GM23338 (cell line): Measurements from ENCODE around the gene CAPG. TPM values are rescaled to one million over a fixed set of nuclear protein-coding genes. Genes with fewer than 3 reads are reported as not detected.

Experiments
- ATAC-seq: fragments of 200-7000 bp; cut with Tn5 transposase; 3 replicates; pipeline ENCODE4 v1.9.1; 2020
- DNase-seq: peaks from one replicate; pipeline ENCODE4 v3.0.0-alpha.2; 2015; ENCODE audit warnings: low spot score
- H2AFZ ChIP-seq: fragments of 200-600 bp; sonication (generic); 2 replicates; pipeline ENCODE4 v1.8.0; 2016; ENCODE audit warnings: antibody characterized with exemption, mild to moderate bottlenecking, moderate library complexity
- H3F3A ChIP-seq: fragments of 200-600 bp; sonication (generic); replicated peaks from 2 replicates; pipeline ENCODE4 v1.8.0; 2017; ENCODE audit warnings: antibody characterized with exemption, mixed run types, low read depth
- H3K27ac ChIP-seq: fragments of 200-600 bp; sonication (generic); 2 replicates; pipeline ENCODE4 v1.6.1; 2016; ENCODE audit warnings: low read depth
- H3K27me3 ChIP-seq: fragments of 200-600 bp; sonication (generic); 2 replicates; pipeline ENCODE4 v1.8.0; 2016; ENCODE audit warnings: mild to moderate bottlenecking, mixed run types, moderate library complexity; ENCODE audit not compliant: insufficient read depth
- H3K36me3 ChIP-seq: fragments of 200-600 bp; sonication (generic); 2 replicates; pipeline ENCODE4 v1.8.0; 2016; ENCODE audit warnings: mild to moderate bottlenecking; ENCODE audit not compliant: insufficient read depth
- H3K4me1 ChIP-seq: fragments of 200-600 bp; sonication (generic); 2 replicates; pipeline ENCODE4 v1.8.0; 2016; ENCODE audit warnings: mild to moderate bottlenecking, moderate library complexity; ENCODE audit not compliant: insufficient read depth
- H3K4me2 ChIP-seq: fragments of 200-600 bp; sonication (generic); 2 replicates; pipeline ENCODE4 v1.7.1; 2017; ENCODE audit warnings: mixed run types
- H3K4me3 ChIP-seq: fragments of 200-600 bp; sonication (generic); 2 replicates; pipeline ENCODE4 v1.6.1; 2016; ENCODE audit warnings: mixed run types
- H3K79me2 ChIP-seq: fragments of 200-600 bp; sonication (generic); replicated peaks from 2 replicates; pipeline ENCODE4 v1.8.0; 2017; ENCODE audit warnings: mild to moderate bottlenecking; ENCODE audit not compliant: insufficient read depth
- H3K9me2 ChIP-seq: fragments of 200-600 bp; sonication (generic); 2 replicates; pipeline ENCODE4 v1.8.0; 2017; ENCODE audit not compliant: insufficient read depth
- H4K20me1 ChIP-seq: fragments of 200-600 bp; sonication (generic); replicated peaks from 2 replicates; pipeline ENCODE4 v1.8.0; 2017; ENCODE audit warnings: mild to moderate bottlenecking; ENCODE audit not compliant: insufficient read depth
- H3K27ac Mint-ChIP-seq: 2 replicates; pipeline ENCODE4 v1.8.0; 2020; ENCODE audit warnings: inconsistent platforms, mild to moderate bottlenecking, moderate library complexity, mixed read lengths
- H3K27me3 Mint-ChIP-seq: 3 replicates; pipeline ENCODE4 v1.8.0; 2022; ENCODE audit warnings: low read depth, mild to moderate bottlenecking, moderate library complexity, mixed read lengths, inconsistent platforms; ENCODE audit not compliant: insufficient read depth, poor library complexity
- H3K36me3 Mint-ChIP-seq: 3 replicates; pipeline ENCODE4 v1.8.0; 2021; ENCODE audit warnings: low read depth, mild to moderate bottlenecking, inconsistent platforms, moderate library complexity, mixed read lengths
- H3K4me1 Mint-ChIP-seq: 3 replicates; pipeline ENCODE4 v1.8.0; 2020; ENCODE audit warnings: mild to moderate bottlenecking, inconsistent platforms, mixed read lengths
- H3K4me3 Mint-ChIP-seq: 3 replicates; pipeline ENCODE4 v1.8.0; 2021; ENCODE audit warnings: moderate library complexity, mild to moderate bottlenecking, inconsistent platforms, mixed read lengths
- H3K9me3 Mint-ChIP-seq: 3 replicates; pipeline ENCODE4 v1.8.0; 2020; ENCODE audit warnings: moderate library complexity, mild to moderate bottlenecking, inconsistent platforms, mixed read lengths
- CREB1 ChIP-seq: fragments of 250-450 bp; sonication (Bioruptor Pico); IDR thresholded peaks from 2 replicates; pipeline ENCODE4 v1.5.0; 2020; ENCODE audit warnings: low read depth, mild to moderate bottlenecking, moderate library complexity
- EZH2 ChIP-seq: fragments of 200-600 bp; sonication (generic); IDR thresholded peaks from one replicate; pipeline ENCODE4 v1.8.0; 2017; ENCODE audit warnings: antibody characterized with exemption, mild to moderate bottlenecking, low read depth; ENCODE audit not compliant: unreplicated experiment
- EZH2phosphoT487 ChIP-seq: fragments of 200-600 bp; sonication (generic); IDR thresholded peaks from one replicate; pipeline ENCODE4 v1.8.1; 2018; ENCODE audit warnings: antibody characterized with exemption; ENCODE audit not compliant: unreplicated experiment
- JUNB ChIP-seq: IDR thresholded peaks from one replicate; pipeline ENCODE4 v1.6.1; 2016; ENCODE audit warnings: antibody characterized with exemption; ENCODE audit not compliant: unreplicated experiment
- NANOG ChIP-seq: IDR thresholded peaks from 2 replicates; pipeline ENCODE4 v1.6.1; 2016; ENCODE audit warnings: antibody characterized with exemption, borderline replicate concordance
- POLR2AphosphoS5 ChIP-seq: IDR thresholded peaks from 2 replicates; pipeline ENCODE4 v1.6.1; 2016; ENCODE audit warnings: antibody characterized with exemption, low read depth
- STAT1 ChIP-seq: IDR thresholded peaks from one replicate; pipeline ENCODE4 v1.6.1; 2016; ENCODE audit warnings: antibody characterized with exemption; ENCODE audit not compliant: unreplicated experiment
- ZNF331 ChIP-seq: fragments of 250-450 bp; sonication (Bioruptor Pico); IDR thresholded peaks from 2 replicates; pipeline ENCODE4 v1.5.0; 2020; ENCODE audit warnings: low read depth, mild to moderate bottlenecking, moderate library complexity
- polyA plus RNA-seq: library from polyadenylated mRNA; unstranded; fragments of >200 nt; fragmentation: Nextera tagmentation; extraction: Ambion mirVana; gene quantifications from 2 replicates; pipeline ENCODE4 v1.2.1, GENCODE V29; 2016
- total RNA-seq: library from RNA; depleted of rRNA; stranded (reverse); fragments of >200 nt; shearing (Covaris generic); gene quantifications from 2 replicates; pipeline ENCODE4 v1.2.3, GENCODE V29; 2014
- TF ChIP-seq, protein P1 (sequence below): fragments of 250-450 bp; sonication (Bioruptor Pico); IDR thresholded peaks from 2 replicates; pipeline ENCODE4 v1.5.0; 2020; ENCODE audit warnings: mild to moderate bottlenecking, moderate library complexity
- TF ChIP-seq, protein P2 (sequence below): IDR thresholded peaks from 2 replicates; pipeline ENCODE4 v1.6.1; 2016; ENCODE audit warnings: antibody characterized with exemption
- TF ChIP-seq, protein P3 (sequence below), 2 experiments: fragments of 200-600 bp in 1 of 2; sonication (generic) in 1 of 2; conservative IDR thresholded peaks; 2 replicates each; pipeline versions ENCODE4 v1.5.1 to v1.6.1; 2016 to 2017; ENCODE audit warnings: antibody characterized with exemption in 2 of 2, low read depth in 2 of 2, mild to moderate bottlenecking in 2 of 2, moderate library complexity in 1 of 2

Gene CAPG
- total and polyA plus RNA-seq, 2 experiments from 2014 or later = 88.7 to 104 TPM

DNA sequence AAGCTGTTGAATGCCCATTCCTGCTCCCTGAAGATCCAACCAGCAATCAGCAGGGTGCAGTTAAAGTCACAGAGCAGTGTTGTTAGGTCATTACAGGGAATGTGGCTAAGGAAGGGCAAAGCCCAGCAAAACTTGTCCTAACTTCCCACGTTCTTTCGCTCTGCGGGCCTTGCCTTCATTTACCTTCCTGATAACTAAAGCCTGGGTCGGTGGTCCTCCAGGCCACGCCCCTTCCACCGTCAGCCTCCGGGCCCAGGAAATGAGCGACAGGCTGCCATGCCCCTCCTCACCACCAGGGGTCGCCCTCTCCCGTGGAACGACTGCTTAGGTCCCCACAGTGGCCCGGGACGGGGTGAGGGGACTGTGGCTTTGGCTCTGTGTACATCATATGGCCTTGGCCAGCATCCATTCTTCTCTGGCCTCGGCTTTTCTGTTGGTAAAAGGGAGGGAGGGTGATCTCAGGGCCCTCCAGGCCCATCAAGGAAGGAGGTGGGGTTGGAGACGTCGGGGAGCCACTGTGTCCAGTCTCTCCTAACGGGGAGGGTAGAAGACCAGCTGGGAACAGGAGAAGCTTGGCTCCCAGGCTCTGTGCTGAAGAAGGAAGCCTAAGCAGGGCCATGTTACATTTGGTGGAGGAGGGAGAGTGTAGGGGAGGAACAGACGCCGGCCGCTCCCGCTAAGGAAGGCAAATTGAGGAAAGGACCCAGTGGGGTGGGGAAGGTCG lies 10.5 kb upstream of the CAPG start:
- peaks cover 4% of the 10 kb centered on the region; the same call in 1 of the 2 replicates for H3K79me2 ChIP-seq
- peaks cover 29% of the 10 kb centered on the region for H3K4me1 Mint-ChIP-seq
- H3K9me3 Mint-ChIP-seq = no peaks in the 10 kb centered on the region
- peak overlapping the region; percentile 51 for H3K4me2 ChIP-seq
- peak overlapping the region; percentile 99 for H2AFZ ChIP-seq
- H3K36me3 ChIP-seq = no peaks in the 10 kb centered on the region
- DNase-seq (peak; percentile 89), ATAC-seq (peak; percentile 67)
- no peaks in the 10 kb centered on the region for H4K20me1 ChIP-seq
- no peak overlapping the region for H3K27ac Mint-ChIP-seq
- H3K27ac ChIP-seq = peak overlapping the region; percentile 68; the same call in 1 of the 2 replicates
- H3K27me3 ChIP-seq = no peaks in the 10 kb centered on the region
- H3K4me1 ChIP-seq = peaks cover 29% of the 10 kb centered on the region
- TF ChIP-seq STAT1 = no peak
- TF ChIP-seq, protein P1, sequence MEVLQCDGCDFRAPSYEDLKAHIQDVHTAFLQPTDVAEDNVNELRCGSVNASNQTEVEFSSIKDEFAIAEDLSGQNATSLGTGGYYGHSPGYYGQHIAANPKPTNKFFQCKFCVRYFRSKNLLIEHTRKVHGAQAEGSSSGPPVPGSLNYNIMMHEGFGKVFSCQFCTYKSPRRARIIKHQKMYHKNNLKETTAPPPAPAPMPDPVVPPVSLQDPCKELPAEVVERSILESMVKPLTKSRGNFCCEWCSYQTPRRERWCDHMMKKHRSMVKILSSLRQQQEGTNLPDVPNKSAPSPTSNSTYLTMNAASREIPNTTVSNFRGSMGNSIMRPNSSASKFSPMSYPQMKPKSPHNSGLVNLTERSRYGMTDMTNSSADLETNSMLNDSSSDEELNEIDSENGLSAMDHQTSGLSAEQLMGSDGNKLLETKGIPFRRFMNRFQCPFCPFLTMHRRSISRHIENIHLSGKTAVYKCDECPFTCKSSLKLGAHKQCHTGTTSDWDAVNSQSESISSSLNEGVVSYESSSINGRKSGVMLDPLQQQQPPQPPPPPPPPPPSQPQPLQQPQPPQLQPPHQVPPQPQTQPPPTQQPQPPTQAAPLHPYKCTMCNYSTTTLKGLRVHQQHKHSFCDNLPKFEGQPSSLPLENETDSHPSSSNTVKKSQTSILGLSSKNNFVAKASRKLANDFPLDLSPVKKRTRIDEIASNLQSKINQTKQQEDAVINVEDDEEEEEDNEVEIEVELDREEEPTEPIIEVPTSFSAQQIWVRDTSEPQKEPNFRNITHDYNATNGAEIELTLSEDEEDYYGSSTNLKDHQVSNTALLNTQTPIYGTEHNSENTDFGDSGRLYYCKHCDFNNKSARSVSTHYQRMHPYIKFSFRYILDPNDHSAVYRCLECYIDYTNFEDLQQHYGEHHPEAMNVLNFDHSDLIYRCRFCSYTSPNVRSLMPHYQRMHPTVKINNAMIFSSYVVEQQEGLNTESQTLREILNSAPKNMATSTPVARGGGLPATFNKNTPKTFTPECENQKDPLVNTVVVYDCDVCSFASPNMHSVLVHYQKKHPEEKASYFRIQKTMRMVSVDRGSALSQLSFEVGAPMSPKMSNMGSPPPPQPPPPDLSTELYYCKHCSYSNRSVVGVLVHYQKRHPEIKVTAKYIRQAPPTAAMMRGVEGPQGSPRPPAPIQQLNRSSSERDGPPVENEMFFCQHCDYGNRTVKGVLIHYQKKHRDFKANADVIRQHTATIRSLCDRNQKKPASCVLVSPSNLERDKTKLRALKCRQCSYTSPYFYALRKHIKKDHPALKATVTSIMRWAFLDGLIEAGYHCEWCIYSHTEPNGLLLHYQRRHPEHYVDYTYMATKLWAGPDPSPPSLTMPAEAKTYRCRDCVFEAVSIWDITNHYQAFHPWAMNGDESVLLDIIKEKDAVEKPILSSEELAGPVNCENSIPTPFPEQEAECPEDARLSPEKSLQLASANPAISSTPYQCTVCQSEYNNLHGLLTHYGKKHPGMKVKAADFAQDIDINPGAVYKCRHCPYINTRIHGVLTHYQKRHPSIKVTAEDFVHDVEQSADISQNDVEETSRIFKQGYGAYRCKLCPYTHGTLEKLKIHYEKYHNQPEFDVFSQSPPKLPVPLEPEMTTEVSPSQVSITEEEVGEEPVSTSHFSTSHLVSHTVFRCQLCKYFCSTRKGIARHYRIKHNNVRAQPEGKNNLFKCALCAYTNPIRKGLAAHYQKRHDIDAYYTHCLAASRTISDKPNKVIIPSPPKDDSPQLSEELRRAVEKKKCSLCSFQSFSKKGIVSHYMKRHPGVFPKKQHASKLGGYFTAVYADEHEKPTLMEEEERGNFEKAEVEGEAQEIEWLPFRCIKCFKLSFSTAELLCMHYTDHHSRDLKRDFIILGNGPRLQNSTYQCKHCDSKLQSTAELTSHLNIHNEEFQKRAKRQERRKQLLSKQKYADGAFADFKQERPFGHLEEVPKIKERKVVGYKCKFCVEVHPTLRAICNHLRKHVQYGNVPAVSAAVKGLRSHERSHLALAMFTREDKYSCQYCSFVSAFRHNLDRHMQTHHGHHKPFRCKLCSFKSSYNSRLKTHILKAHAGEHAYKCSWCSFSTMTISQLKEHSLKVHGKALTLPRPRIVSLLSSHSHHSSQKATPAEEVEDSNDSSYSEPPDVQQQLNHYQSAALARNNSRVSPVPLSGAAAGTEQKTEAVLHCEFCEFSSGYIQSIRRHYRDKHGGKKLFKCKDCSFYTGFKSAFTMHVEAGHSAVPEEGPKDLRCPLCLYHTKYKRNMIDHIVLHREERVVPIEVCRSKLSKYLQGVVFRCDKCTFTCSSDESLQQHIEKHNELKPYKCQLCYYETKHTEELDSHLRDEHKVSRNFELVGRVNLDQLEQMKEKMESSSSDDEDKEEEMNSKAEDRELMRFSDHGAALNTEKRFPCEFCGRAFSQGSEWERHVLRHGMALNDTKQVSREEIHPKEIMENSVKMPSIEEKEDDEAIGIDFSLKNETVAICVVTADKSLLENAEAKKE (CRISPR knock-in tag) = no peak
- TF ChIP-seq JUNB = no peak
- TF ChIP-seq ZNF331 (CRISPR knock-in tag) = no peak
- peak; percentile 59 for TF ChIP-seq CREB1 (CRISPR knock-in tag)
- TF ChIP-seq, protein P2, sequence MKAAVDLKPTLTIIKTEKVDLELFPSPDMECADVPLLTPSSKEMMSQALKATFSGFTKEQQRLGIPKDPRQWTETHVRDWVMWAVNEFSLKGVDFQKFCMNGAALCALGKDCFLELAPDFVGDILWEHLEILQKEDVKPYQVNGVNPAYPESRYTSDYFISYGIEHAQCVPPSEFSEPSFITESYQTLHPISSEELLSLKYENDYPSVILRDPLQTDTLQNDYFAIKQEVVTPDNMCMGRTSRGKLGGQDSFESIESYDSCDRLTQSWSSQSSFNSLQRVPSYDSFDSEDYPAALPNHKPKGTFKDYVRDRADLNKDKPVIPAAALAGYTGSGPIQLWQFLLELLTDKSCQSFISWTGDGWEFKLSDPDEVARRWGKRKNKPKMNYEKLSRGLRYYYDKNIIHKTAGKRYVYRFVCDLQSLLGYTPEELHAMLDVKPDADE = peak; percentile 48; the same call in 1 of the 2 replicates
- no peak for TF ChIP-seq EZH2phosphoT487
- no peak for TF ChIP-seq EZH2
- no peak for TF ChIP-seq NANOG
- TF ChIP-seq, protein P3, sequence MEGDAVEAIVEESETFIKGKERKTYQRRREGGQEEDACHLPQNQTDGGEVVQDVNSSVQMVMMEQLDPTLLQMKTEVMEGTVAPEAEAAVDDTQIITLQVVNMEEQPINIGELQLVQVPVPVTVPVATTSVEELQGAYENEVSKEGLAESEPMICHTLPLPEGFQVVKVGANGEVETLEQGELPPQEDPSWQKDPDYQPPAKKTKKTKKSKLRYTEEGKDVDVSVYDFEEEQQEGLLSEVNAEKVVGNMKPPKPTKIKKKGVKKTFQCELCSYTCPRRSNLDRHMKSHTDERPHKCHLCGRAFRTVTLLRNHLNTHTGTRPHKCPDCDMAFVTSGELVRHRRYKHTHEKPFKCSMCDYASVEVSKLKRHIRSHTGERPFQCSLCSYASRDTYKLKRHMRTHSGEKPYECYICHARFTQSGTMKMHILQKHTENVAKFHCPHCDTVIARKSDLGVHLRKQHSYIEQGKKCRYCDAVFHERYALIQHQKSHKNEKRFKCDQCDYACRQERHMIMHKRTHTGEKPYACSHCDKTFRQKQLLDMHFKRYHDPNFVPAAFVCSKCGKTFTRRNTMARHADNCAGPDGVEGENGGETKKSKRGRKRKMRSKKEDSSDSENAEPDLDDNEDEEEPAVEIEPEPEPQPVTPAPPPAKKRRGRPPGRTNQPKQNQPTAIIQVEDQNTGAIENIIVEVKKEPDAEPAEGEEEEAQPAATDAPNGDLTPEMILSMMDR (conservative IDR thresholded peaks at IDR 0.05; ENCODE audit: low read depth in 2 of 2) = peak; percentile 100
- TF ChIP-seq POLR2AphosphoS5 = no peak; the same call in 1 of the 2 replicates
- peaks cover 29% of the 10 kb centered on the region for H3K27me3 Mint-ChIP-seq
- H3K4me3 ChIP-seq = no peak overlapping the region
- peaks cover 13% of the 10 kb centered on the region; the same call in 1 of the 2 replicates for H3F3A ChIP-seq
- H3K4me3 Mint-ChIP-seq = peak overlapping the region; percentile 32; the same call in 1 of the 3 replicates
- no peaks in the 10 kb centered on the region; the same call in 2 of the 3 replicates for H3K36me3 Mint-ChIP-seq
- H3K9me2 ChIP-seq = no peaks in the 10 kb centered on the region
